K562 (cell line): ENCODE results near the gene SMARCC1. TPM values are rescaled to one million over a fixed set of nuclear protein-coding genes. Genes with fewer than 3 reads are reported as not detected.
A peak's percentile ranks its signal among the peaks of the same experiment; 100 is the strongest.

ENCODE experiments used
- BCLAF1 ChIP-seq, 2 experiments: fragments of 450-650 bp in 1 of 2; IDR thresholded peaks; 2 replicates each; pipeline ENCODE4 v1.6.1; 2011 to 2017; ENCODE audit warnings: low read depth in 2 of 2, antibody characterized with exemption in 1 of 2, borderline replicate concordance in 1 of 2, low read length in 1 of 2, mild to moderate bottlenecking in 1 of 2, mixed read lengths in 1 of 2; ENCODE audit not compliant: control insufficient read depth in 1 of 2
- DPF2 ChIP-seq: fragments of 450-650 bp; IDR thresholded peaks from 2 replicates; pipeline ENCODE4 v1.6.1; 2016
- E2F1 ChIP-seq: sonication (generic); formaldehyde crosslinking; IDR thresholded peaks from 2 replicates; pipeline ENCODE4 v1.8.1; 2023; ENCODE audit warnings: mild to moderate bottlenecking, missing genetic modification reagents, moderate library complexity
- ELF4 ChIP-seq: fragments of 450-650 bp; formaldehyde crosslinking; IDR thresholded peaks from 2 replicates; pipeline ENCODE4 v1.4.0; 2022; ENCODE audit warnings: missing genetic modification characterization
- EP400 ChIP-seq: fragments of 450-650 bp; IDR thresholded peaks from 2 replicates; pipeline ENCODE4 v1.6.1; 2017; ENCODE audit warnings: antibody characterized with exemption, mild to moderate bottlenecking, moderate library complexity
- JUNB ChIP-seq: fragments of 450-650 bp; formaldehyde crosslinking; conservative IDR thresholded peaks from 2 replicates; pipeline ENCODE4 v1.4.0; 2020; ENCODE audit warnings: mild to moderate bottlenecking
- POLR2B ChIP-seq: fragments of 450-650 bp; IDR thresholded peaks from 2 replicates; pipeline ENCODE4 v1.6.1; 2018; ENCODE audit warnings: low read depth; ENCODE audit not compliant: partially characterized antibody
- RBM25 ChIP-seq: fragments of 200-400 bp; formaldehyde crosslinking; IDR thresholded peaks from 2 replicates; pipeline ENCODE4 v1.6.1; 2018; ENCODE audit warnings: low read length, low read depth, moderate library complexity; ENCODE audit not compliant: severe bottlenecking
- RBM34 ChIP-seq: fragments of 200-400 bp; formaldehyde crosslinking; IDR thresholded peaks from 2 replicates; pipeline ENCODE4 v1.6.1; 2018; ENCODE audit warnings: low read length, borderline replicate concordance; ENCODE audit not compliant: insufficient read depth
- TEAD1 ChIP-seq, 2 experiments: fragments of 450-650 bp in 1 of 2; sonication (generic) in 1 of 2; formaldehyde crosslinking; IDR thresholded peaks; 2 replicates each; pipeline versions ENCODE4 v1.4.0 to v1.8.0; 2020 to 2022; ENCODE audit warnings: mild to moderate bottlenecking in 2 of 2, missing genetic modification reagents in 1 of 2
- THRAP3 ChIP-seq: fragments of 450-650 bp; IDR thresholded peaks from 2 replicates; pipeline ENCODE4 v1.6.1; 2016; ENCODE audit warnings: mild to moderate bottlenecking, inconsistent platforms, borderline replicate concordance
- ZBTB17 ChIP-seq: fragments of 450-650 bp; formaldehyde crosslinking; IDR thresholded peaks from 2 replicates; pipeline ENCODE4 v1.4.0; 2020; ENCODE audit warnings: mild to moderate bottlenecking
- ZC3H4 ChIP-seq: sonication (generic); formaldehyde crosslinking; IDR thresholded peaks from 2 replicates; pipeline ENCODE4 v1.9.0; 2021; ENCODE audit warnings: missing genetic modification reagents, borderline replicate concordance
- ZFP91 ChIP-seq: sonication (generic); formaldehyde crosslinking; IDR thresholded peaks from 2 replicates; pipeline ENCODE4 v1.8.0; 2022; ENCODE audit warnings: mild to moderate bottlenecking, missing genetic modification reagents
- ZNF274 ChIP-seq: IDR thresholded peaks from 2 replicates; pipeline ENCODE4 v1.6.1; 2011; ENCODE audit warnings: low read depth, mild to moderate bottlenecking, low read length, moderate library complexity, borderline replicate concordance
- ZNF449 ChIP-seq: fragments of 250-450 bp; sonication (Bioruptor Pico); IDR thresholded peaks from 2 replicates; pipeline ENCODE4 v1.8.0; 2022; ENCODE audit warnings: moderate library complexity, mild to moderate bottlenecking, inconsistent platforms
- ZNF639 ChIP-seq, 2 experiments: fragments of 200-800 bp in 1 of 2; sonication (Bioruptor generic) in 1 of 2; sonication (generic) in 1 of 2; formaldehyde crosslinking in 1 of 2; IDR thresholded peaks in 1 of 2; conservative IDR thresholded peaks in 1 of 2; 2 replicates each; pipeline versions ENCODE4 v1.5.0 to v1.6.1; 2016 to 2020; ENCODE audit warnings: missing compliant biosample characterization in 1 of 2, missing genetic modification characterization in 1 of 2, missing genetic modification reagents in 1 of 2
- polyA plus RNA-seq, 8 experiments: library from polyadenylated mRNA; depleted of rRNA in 4 of 8; stranded (reverse) in 5 of 8; unstranded in 3 of 8; fragments of >200 nt; fragmentation: Nextera tagmentation in 2 of 8; fragmentation: Illumina TruSeq in 1 of 8; extraction: Ambion mirVana in 2 of 8; extraction: Trizol in 1 of 8; gene quantifications; 2 replicates each; pipeline versions ENCODE4 v1.2.1 to v1.2.3, GENCODE V29; 2011 to 2014; ENCODE audit warnings: inconsistent platforms in 1 of 8, missing spikeins in 1 of 8
- total RNA-seq, 7 experiments: library from RNA; depleted of rRNA in 6 of 7; stranded (reverse); fragments of >200 nt in 6 of 7; fragmentation: Illumina TruSeq in 2 of 7; extraction: Trizol in 2 of 7; gene quantifications; 2 replicates each; pipeline versions ENCODE4 v1.2.1 to v1.2.3, GENCODE V29; 2011 to 2021; ENCODE audit warnings: low replicate concordance in 1 of 7

The SMARCC1 gene
- total and polyA plus RNA-seq, 9 of the 15 experiments (the other 6 are each of a cell fraction or from before 2014, with no cell fraction given): 20.7 to 199 (median 66.0) TPM

- TF ChIP-seq ZNF449 (CRISPR knock-in tag): 0 out of 2 replicates have a peak, but pooled peaks have one; percentile 31
- no peak for TF ChIP-seq THRAP3
- TF ChIP-seq TEAD1 (CRISPR knock-in tag; IDR thresholded peaks at IDR 0.05): no peak; a peak in 2 of 4 replicates
- TF ChIP-seq ZBTB17 (CRISPR knock-in tag): peak; percentile 69; the same call in 1 of the 2 replicates
- peak; percentile 80 for TF ChIP-seq EP400
- peak in 1 of 2 experiments; percentile 62; a peak in 1 of 4 replicates for TF ChIP-seq BCLAF1 (IDR thresholded peaks at IDR 0.05; ENCODE audit: borderline replicate concordance in 1 of 2, control insufficient read depth in 1 of 2, low read depth in 2 of 2, low read length in 1 of 2)
- TF ChIP-seq E2F1 (CRISPR knock-in tag): peak; percentile 95
- no peak for TF ChIP-seq DPF2
- no peak for TF ChIP-seq JUNB
- peak in 1 of 2 experiments; percentile 91; a peak in 2 of 4 replicates for TF ChIP-seq ZNF639 (CRISPR knock-in tag; conservative IDR thresholded peaks at IDR 0.05 in 1 of 2, IDR thresholded peaks at IDR 0.05 in 1 of 2)
- TF ChIP-seq RBM34: no peak
- TF ChIP-seq RBM25: peak; percentile 98
- TF ChIP-seq ELF4 (CRISPR knock-in tag): peak; percentile 34; the same call in 1 of the 2 replicates
- TF ChIP-seq ZFP91: no peak
- peak; percentile 98 for TF ChIP-seq POLR2B
- no peak for TF ChIP-seq ZNF274
- TF ChIP-seq ZC3H4: peak; percentile 92; the same call in 1 of the 2 replicates
Observed at GRCh38 chr3:47781685-47782445, at the start of gene SMARCC1 (continued).
